CD4-positive, alpha-beta memory T cell (primary cell): ENCODE data around the gene TANGO6. TPM values are rescaled to one million over a fixed set of nuclear protein-coding genes. Genes with fewer than 3 reads are reported as not detected.

Experiments
- CTCF ChIA-PET: fragments of 350-600 bp; sonication (Branson Sonifier 250); formaldehyde crosslinking; loops from one replicate; lab custom pipeline; 2021; ENCODE audit warnings: inconsistent platforms; ENCODE audit not compliant: partially characterized antibody; lab: Charles Lee
- POLR2A ChIA-PET: fragments of 350-600 bp; sonication (Branson Sonifier 250); formaldehyde crosslinking; loops from one replicate; lab custom pipeline; 2021; ENCODE audit not compliant: partially characterized antibody; lab: Charles Lee
- DNase-seq, 5 donors: peaks; one replicate each; pipeline versions ENCODE4 v3.0.0 to v3.0.0-alpha.2; 2020 to 2022; ENCODE audit warnings: mixed read lengths in 1 of 5
- H3K27ac ChIP-seq: one replicate; pipeline ENCODE4 v1.7.0; 2013; ENCODE audit warnings: low read depth, low read length
- H3K27me3 ChIP-seq: 2 replicates; pipeline ENCODE4 v1.7.0; 2013; ENCODE audit warnings: mild to moderate bottlenecking, low read length, moderate library complexity; ENCODE audit not compliant: insufficient read depth
- H3K36me3 ChIP-seq: 2 replicates; pipeline ENCODE4 v1.7.0; 2013; ENCODE audit warnings: mild to moderate bottlenecking, low read length, moderate library complexity; ENCODE audit not compliant: insufficient read depth
- H3K4me1 ChIP-seq: 2 replicates; pipeline ENCODE4 v1.7.0; 2013; ENCODE audit warnings: mild to moderate bottlenecking, low read length, moderate library complexity; ENCODE audit not compliant: insufficient read depth
- H3K4me3 ChIP-seq, 2 donors: one replicate each; pipeline ENCODE4 v1.7.0; 2013; ENCODE audit warnings: low read length in 2 of 2, mild to moderate bottlenecking in 1 of 2
- H3K9me3 ChIP-seq, 2 donors: one replicate each; pipeline ENCODE4 v1.7.0; 2013; ENCODE audit warnings: low read length in 2 of 2, control low read depth in 1 of 2; ENCODE audit not compliant: control insufficient read depth in 1 of 2
- H3K27ac Mint-ChIP-seq, 7 donors: one replicate each; pipeline ENCODE4 v1.8.0; 2020 to 2021; ENCODE audit warnings: mixed read lengths in 7 of 7, mild to moderate bottlenecking in 6 of 7, inconsistent platforms in 3 of 7, moderate library complexity in 3 of 7
- H3K27me3 Mint-ChIP-seq, 2 donors: one replicate each; pipeline ENCODE4 v1.8.0; 2020 to 2021; ENCODE audit warnings: mixed read lengths in 2 of 2
- H3K36me3 Mint-ChIP-seq, 2 donors: one replicate each; pipeline ENCODE4 v1.8.0; 2020 to 2021; ENCODE audit warnings: mixed read lengths in 2 of 2, inconsistent platforms in 1 of 2, mild to moderate bottlenecking in 1 of 2
- H3K4me1 Mint-ChIP-seq, 4 donors: one replicate each; pipeline ENCODE4 v1.8.0; 2020 to 2021; ENCODE audit warnings: mixed read lengths in 4 of 4, mild to moderate bottlenecking in 1 of 4
- H3K4me3 Mint-ChIP-seq, 8 donors: one replicate each; pipeline ENCODE4 v1.8.0; 2020 to 2021; ENCODE audit warnings: mixed read lengths in 8 of 8, mild to moderate bottlenecking in 7 of 8, moderate library complexity in 6 of 8, inconsistent platforms in 3 of 8
- H3K9me3 Mint-ChIP-seq, 8 donors: one replicate each; pipeline ENCODE4 v1.8.0; 2020 to 2021; ENCODE audit warnings: mixed read lengths in 8 of 8, mild to moderate bottlenecking in 5 of 8, inconsistent platforms in 3 of 8, moderate library complexity in 1 of 8
- intact Hi-C: fragments of 100-400 bp; cut with micrococcal nuclease; formaldehyde crosslinking; loops from one replicate; pipeline ENCODE4 v1.15.1; 2023
- polyA plus RNA-seq, 2 donors: library from polyadenylated mRNA; unstranded; fragments of 300-500 nt; fragmentation: Illumina TruSeq; gene quantifications; one replicate each; pipeline ENCODE4 v1.2.3, GENCODE V29; 2021
- total RNA-seq, 2 experiments: library from RNA; stranded (reverse); gene quantifications; one replicate each; pipeline ENCODE4 v1.2.3, GENCODE V29; 2021

The TANGO6 gene
- total and polyA plus RNA-seq, 4 experiments from 2014 or later = 12.2 to 38.1 (median 26.0) TPM

GRCh38 chr16:68909099-68909733 is 65.9 kb downstream of the TANGO6 start:
- Histone ChIP-seq H3K36me3 (peaks cover 21% of the 10 kb centered on the region), H3K27ac (no peak overlapping the region), H3K4me3 (no peak overlapping the region), H3K4me1 (no peaks in the 10 kb centered on the region), H3K27me3 (no peaks in the 10 kb centered on the region), H3K9me3 (no peaks in the 10 kb centered on the region)
- ChIA-PET CTCF (interaction anchor here (1.5 kb wide), 1 partner anchor 11 kb away, joined by 4 read pairs; no protein-coding TSS in a partner anchor), POLR2A (no interaction called here)
- Mint-ChIP-seq H3K4me1 (no peaks in the 10 kb centered on the region), H3K9me3 (no peaks in the 10 kb centered on the region), H3K27me3 (no peaks in the 10 kb centered on the region), H3K27ac (no peak overlapping the region), H3K36me3 (peaks cover 16 to 47% of the 10 kb centered on the region in 2 donors), H3K4me3 (no peak overlapping the region)
- no peak for DNase-seq
- intact Hi-C loops = no loop called here

GRCh38 chr16:68910051-68910450 is 66.7 kb downstream of the TANGO6 start:
- Histone ChIP-seq H3K9me3 (no peaks in the 10 kb centered on the region), H3K27me3 (no peaks in the 10 kb centered on the region), H3K36me3 (peaks cover 21% of the 10 kb centered on the region), H3K4me3 (no peak overlapping the region), H3K4me1 (no peaks in the 10 kb centered on the region), H3K27ac (no peak overlapping the region)
- peaks cover 13 to 46% of the 10 kb centered on the region in 2 donors for H3K36me3 Mint-ChIP-seq
- intact Hi-C loops = no loop called here
- ChIA-PET CTCF (no interaction called here), POLR2A (no interaction called here)
- no peak overlapping the region for H3K27ac Mint-ChIP-seq
- no peaks in the 10 kb centered on the region for H3K27me3 Mint-ChIP-seq
- no peak overlapping the region for H3K4me3 Mint-ChIP-seq
- H3K9me3 Mint-ChIP-seq = no peaks in the 10 kb centered on the region
- DNase-seq = no peak
- H3K4me1 Mint-ChIP-seq = no peaks in the 10 kb centered on the region

- Mint-ChIP-seq H3K27me3 (no peaks in the 10 kb centered on the region), H3K9me3 (no peaks in the 10 kb centered on the region), H3K4me3 (no peak overlapping the region), H3K27ac (no peak overlapping the region), H3K4me1 (peaks cover 0 to 1% (median 0%) of the 10 kb centered on the region in 4 donors), H3K36me3 (peaks cover 26 to 48% of the 10 kb centered on the region in 2 donors)
- H3K27ac ChIP-seq = no peak overlapping the region
- ChIA-PET CTCF (no interaction called here), POLR2A (no interaction called here)
- H3K4me1 ChIP-seq = no peaks in the 10 kb centered on the region
- intact Hi-C loops = no loop called here
- no peaks in the 10 kb centered on the region for H3K27me3 ChIP-seq
- H3K36me3 ChIP-seq = peaks cover 13% of the 10 kb centered on the region
- no peaks in the 10 kb centered on the region for H3K9me3 ChIP-seq
- no peak overlapping the region for H3K4me3 ChIP-seq
- DNase-seq = no peak
Measured at GRCh38 chr16:68915589-68915988, 72.3 kb downstream of the TANGO6 start.

DNA sequence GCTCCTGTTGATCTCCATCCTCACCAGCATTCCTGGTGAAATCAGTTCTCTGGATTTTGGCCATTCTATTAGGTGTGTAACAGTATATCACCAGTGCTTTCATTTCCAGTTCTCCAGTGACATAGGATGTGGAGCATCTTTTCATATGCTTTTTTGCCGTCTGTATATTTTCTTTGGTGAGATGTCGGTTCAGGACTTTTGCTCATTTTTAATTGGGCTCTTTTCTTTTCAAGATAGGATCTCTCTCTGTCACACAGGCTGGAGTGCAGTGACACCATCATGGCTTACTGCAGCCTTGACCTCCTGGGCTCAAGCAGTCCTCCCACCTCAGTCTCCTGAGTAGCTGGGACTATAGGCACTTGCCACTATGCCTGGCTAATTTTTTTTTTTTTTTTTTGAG is 74.2 kb downstream of the TANGO6 start:
- Histone ChIP-seq H3K36me3 (peaks cover 13% of the 10 kb centered on the region), H3K4me3 (no peak overlapping the region), H3K4me1 (no peaks in the 10 kb centered on the region), H3K27ac (no peak overlapping the region), H3K9me3 (no peaks in the 10 kb centered on the region), H3K27me3 (no peaks in the 10 kb centered on the region)
- CTCF ChIA-PET = no interaction called here
- peak overlapping the region in 1 of 7 donors; percentile 9 for H3K27ac Mint-ChIP-seq
- H3K27me3 Mint-ChIP-seq = no peaks in the 10 kb centered on the region
- POLR2A ChIA-PET = no interaction called here
- no peak for DNase-seq
- H3K36me3 Mint-ChIP-seq = peaks cover 36 to 51% of the 10 kb centered on the region in 2 donors
- intact Hi-C loops = no loop called here
- H3K4me3 Mint-ChIP-seq = no peak overlapping the region
- peaks cover 0 to 1% (median 0%) of the 10 kb centered on the region in 4 donors for H3K4me1 Mint-ChIP-seq
- peaks cover 0 to 1% (median 0%) of the 10 kb centered on the region in 8 donors for H3K9me3 Mint-ChIP-seq

GRCh38 chr16:68920349-68920748 is 77.0 kb downstream of the TANGO6 start:
- H3K27ac ChIP-seq = no peak overlapping the region
- no peak overlapping the region for H3K4me3 Mint-ChIP-seq
- H3K36me3 Mint-ChIP-seq = peaks cover 45 to 64% of the 10 kb centered on the region in 2 donors
- no peaks in the 10 kb centered on the region for H3K27me3 ChIP-seq
- peaks cover 0 to 5% (median 1%) of the 10 kb centered on the region in 4 donors for H3K4me1 Mint-ChIP-seq
- H3K9me3 Mint-ChIP-seq = peaks cover 0 to 1% (median 0%) of the 10 kb centered on the region in 8 donors
- no peak overlapping the region for H3K4me3 ChIP-seq
- H3K27ac Mint-ChIP-seq = peak overlapping the region in 3 of 7 donors; percentile 1 to 72 (median 31)
- no peaks in the 10 kb centered on the region for H3K4me1 ChIP-seq
- DNase-seq = no peak
- POLR2A ChIA-PET = no interaction called here
- CTCF ChIA-PET = interaction anchor here (1.5 to 1.6 kb wide), 2 partner anchors 11 to 392 kb away, joined by 4 read pairs; no protein-coding TSS in a partner anchor
- intact Hi-C loops = no loop called here
- no peaks in the 10 kb centered on the region for H3K27me3 Mint-ChIP-seq
- peaks cover 13% of the 10 kb centered on the region for H3K36me3 ChIP-seq
- no peaks in the 10 kb centered on the region for H3K9me3 ChIP-seq

DNA sequence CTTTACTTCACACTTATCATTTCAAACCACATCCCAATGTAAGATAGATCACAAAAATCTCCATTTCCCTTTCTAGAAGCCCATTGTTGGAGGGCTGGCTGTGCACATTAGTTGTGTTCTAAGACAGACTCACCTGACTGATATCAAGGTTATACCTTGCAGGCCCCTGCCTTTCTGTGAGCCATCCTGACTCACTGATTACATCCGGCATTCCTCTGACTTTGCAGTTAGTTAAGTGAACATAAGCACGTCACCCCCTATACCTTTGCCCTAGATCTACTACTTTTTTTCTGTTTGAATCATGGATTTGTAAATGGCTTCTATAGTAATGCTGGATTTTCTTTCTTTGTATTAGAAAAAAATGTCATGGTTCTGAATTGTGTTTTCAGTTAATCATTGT is 78.3 kb downstream of the TANGO6 start:
- ChIA-PET POLR2A (no interaction called here), CTCF (no interaction called here)
- H3K9me3 ChIP-seq = no peaks in the 10 kb centered on the region
- H3K4me1 ChIP-seq = no peaks in the 10 kb centered on the region
- DNase-seq = no peak
- intact Hi-C loops = no loop called here
- no peak overlapping the region for H3K27ac ChIP-seq
- H3K27me3 Mint-ChIP-seq = no peaks in the 10 kb centered on the region
- H3K9me3 Mint-ChIP-seq = peaks cover 0 to 1% (median 0%) of the 10 kb centered on the region in 8 donors
- peaks cover 13% of the 10 kb centered on the region for H3K36me3 ChIP-seq
- no peak overlapping the region for H3K4me3 ChIP-seq
- peaks cover 0 to 5% (median 1%) of the 10 kb centered on the region in 4 donors for H3K4me1 Mint-ChIP-seq
- no peak overlapping the region for H3K27ac Mint-ChIP-seq
- peaks cover 43 to 58% of the 10 kb centered on the region in 2 donors for H3K36me3 Mint-ChIP-seq
- no peaks in the 10 kb centered on the region for H3K27me3 ChIP-seq
- no peak overlapping the region for H3K4me3 Mint-ChIP-seq

DNA sequence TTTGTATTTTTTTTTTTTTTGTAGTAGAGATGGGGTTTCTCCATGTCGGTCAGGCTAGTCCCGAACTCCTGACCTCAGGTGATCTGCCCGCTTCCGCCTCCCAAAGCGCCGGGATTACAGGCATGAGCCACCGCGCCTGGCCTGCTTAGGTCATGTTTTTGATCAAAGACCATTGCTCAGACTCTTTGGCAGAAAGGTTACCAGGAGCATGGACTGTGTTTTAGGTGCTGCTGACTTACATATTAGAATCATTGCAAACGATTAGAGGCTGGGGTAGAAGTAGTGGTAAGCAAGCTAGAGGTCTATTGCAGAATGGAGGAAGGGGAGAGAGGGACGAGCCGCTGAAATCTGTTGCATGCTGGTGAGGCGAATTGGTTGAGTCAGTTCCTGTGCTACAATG is 79.8 kb downstream of the TANGO6 start:
- H3K27ac Mint-ChIP-seq = peak overlapping the region in 1 of 7 donors; percentile 10
- CTCF ChIA-PET = no interaction called here
- POLR2A ChIA-PET = no interaction called here

More for the DNA sequence above, 79.8 kb downstream of the TANGO6 start:
- H3K9me3 ChIP-seq = no peaks in the 10 kb centered on the region
- Mint-ChIP-seq H3K4me3 (no peak overlapping the region), H3K27me3 (no peaks in the 10 kb centered on the region), H3K36me3 (peaks cover 47 to 61% of the 10 kb centered on the region in 2 donors), H3K4me1 (peaks cover 0 to 5% (median 1%) of the 10 kb centered on the region in 4 donors), H3K9me3 (peaks cover 0 to 1% (median 0%) of the 10 kb centered on the region in 8 donors)
- H3K27ac ChIP-seq = no peak overlapping the region
- no peaks in the 10 kb centered on the region for H3K27me3 ChIP-seq
- DNase-seq = no peak
- no peaks in the 10 kb centered on the region for H3K4me1 ChIP-seq
- H3K36me3 ChIP-seq = peaks cover 13% of the 10 kb centered on the region
- H3K4me3 ChIP-seq = no peak overlapping the region
- intact Hi-C loops = no loop called here
